GM21381 (cell line): ENCODE measurements around the gene PLA2G4F.

ENCODE experiments used
- ATAC-seq: cut with Tn5 transposase; IDR thresholded peaks from one replicate; pipeline ENCODE4 v1.9.1; 2021; ENCODE audit warnings: mild to moderate bottlenecking, moderate library complexity; ENCODE audit not compliant: unreplicated experiment

PLA2G4F gene

DNA sequence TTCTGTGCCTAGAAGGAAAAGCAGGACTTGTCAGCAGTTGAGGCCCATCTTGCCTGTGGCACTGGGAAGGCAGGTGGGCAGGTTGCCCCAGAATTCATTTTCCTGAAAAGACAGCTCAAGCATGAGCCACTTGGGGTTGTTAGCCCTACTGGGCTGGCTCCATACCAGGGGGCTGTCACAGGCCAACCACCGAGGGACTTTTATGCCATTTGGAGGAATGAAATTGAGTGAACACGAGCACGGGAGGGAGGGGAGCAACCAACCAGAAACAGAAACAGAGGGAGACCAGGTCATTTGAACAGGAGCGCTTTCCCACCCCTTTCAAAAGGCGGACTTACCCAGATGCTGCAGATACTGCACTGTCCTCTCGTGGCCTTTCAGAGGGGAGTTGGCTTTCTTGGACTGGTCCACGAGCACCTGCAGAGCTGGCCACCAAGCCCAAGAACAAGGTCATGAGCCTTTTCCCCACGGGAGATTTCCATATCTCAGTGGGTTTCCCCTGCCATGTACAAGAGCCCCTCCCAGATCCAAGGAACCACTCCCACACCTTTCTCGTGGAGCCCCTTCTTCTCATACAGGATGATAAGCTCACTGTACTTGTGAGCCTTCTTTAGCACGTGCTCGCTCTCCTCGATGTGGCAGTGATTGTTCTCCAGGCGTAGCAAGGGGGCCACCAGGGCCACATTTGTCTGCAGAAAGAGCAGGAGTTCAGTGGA lies 9.9 kb upstream of the PLA2G4F start:
- no peak for ATAC-seq

GRCh38 chr15:42165106-42165505 lies 8.7 kb upstream of the PLA2G4F start:
- no peak for ATAC-seq

DNA sequence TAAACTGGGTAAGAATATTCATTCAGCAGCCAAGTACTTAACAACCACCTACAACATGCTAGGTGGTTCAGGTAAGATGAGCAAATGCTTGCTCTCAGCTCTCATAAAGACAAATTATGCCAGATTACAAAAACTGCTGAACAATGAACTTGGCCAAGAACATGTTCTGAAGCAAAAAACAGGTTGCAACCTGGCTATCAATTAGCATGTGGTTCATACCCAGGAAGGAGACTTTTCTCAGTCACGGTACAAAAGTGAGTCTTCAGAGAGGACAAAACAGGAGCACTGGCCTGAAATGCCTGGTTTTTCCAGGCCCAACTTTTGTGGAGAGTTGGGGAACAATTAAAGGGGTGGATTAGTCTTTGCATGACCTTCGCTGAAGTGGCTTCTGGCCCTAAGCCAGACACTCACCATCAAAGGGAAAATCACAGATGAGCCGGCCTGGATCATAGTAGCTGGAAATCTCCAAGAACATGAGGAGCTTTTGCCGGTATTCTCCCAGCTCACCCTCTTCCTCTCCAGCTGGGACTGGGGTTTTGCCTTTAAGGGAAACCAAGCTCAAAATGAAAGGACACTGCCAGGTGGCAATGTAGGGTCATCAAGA lies 7.6 kb upstream of the PLA2G4F start:
- ATAC-seq: no peak

DNA sequence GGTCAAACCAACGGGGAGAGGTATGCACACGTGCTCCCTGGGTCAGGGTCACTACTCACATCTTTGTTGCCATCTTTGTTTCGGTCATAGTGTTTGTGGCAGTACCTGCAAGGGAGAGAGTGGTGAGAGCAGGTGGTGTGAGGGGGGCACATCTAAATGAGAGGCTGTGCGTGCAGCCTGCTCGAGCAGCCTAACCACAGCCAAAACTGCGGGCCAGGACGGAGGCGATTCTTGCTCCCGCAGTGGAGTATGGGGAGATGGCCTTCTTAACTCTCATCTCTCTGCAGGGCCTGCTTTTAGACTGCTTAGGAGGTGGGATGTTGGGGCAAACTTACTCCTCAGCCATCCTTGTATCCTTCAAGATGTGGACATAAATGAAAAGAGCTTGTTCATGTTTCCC lies 6.9 kb upstream of the PLA2G4F start:
- no peak for ATAC-seq

GRCh38 chr15:42160136-42160535 lies 3.7 kb upstream of the PLA2G4F start:
- no peak for ATAC-seq

- no peak for ATAC-seq
Observed at GRCh38 chr15:42159381-42160015, 3.1 kb upstream of the PLA2G4F start.

DNA sequence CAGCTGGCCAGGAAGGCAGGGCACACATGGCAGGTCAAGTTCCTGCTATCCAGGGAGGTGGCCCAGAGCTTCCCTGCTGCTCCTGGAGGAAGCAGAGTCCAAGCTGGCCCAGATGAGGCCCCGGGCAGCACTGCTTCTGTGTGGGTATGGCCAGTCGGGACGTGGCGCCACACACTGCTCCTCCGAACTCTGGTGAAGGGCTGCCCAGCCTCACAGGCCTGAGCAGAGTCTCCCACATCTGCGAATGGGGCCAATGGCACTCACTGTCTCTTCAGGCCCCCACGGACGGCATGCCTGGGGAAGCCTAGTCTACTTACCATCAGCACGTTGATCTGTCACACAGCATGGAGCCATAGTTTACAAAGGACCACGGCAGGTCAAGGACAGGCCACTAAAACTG lies 2.5 kb upstream of the PLA2G4F start:
- ATAC-seq: no peak

- ATAC-seq: no peak
Observed at GRCh38 chr15:42157981-42158765, 1.7 kb upstream of the PLA2G4F start.

GRCh38 chr15:42157381-42157780 lies 945 bp upstream of the PLA2G4F start:
- no peak for ATAC-seq

- no peak for ATAC-seq
Observed at GRCh38 chr15:42155546-42156242, 742 bp downstream of the PLA2G4F start.

DNA sequence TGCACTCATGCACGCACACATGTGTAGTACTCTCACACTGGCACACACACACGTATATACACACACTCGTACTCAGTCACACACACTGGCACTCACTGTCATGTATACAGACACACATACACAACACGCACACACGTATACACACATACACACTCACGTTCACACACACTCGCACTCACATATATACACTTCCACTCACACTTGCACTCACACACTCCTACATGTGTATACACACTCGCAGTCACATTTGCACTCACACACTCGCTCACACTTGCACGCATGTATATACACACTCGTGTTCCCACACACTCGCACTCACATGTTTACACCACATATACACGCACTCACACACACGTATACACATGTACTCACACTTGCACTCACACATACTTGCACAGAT lies 1.5 kb downstream of the PLA2G4F start:
- ATAC-seq: no peak

DNA sequence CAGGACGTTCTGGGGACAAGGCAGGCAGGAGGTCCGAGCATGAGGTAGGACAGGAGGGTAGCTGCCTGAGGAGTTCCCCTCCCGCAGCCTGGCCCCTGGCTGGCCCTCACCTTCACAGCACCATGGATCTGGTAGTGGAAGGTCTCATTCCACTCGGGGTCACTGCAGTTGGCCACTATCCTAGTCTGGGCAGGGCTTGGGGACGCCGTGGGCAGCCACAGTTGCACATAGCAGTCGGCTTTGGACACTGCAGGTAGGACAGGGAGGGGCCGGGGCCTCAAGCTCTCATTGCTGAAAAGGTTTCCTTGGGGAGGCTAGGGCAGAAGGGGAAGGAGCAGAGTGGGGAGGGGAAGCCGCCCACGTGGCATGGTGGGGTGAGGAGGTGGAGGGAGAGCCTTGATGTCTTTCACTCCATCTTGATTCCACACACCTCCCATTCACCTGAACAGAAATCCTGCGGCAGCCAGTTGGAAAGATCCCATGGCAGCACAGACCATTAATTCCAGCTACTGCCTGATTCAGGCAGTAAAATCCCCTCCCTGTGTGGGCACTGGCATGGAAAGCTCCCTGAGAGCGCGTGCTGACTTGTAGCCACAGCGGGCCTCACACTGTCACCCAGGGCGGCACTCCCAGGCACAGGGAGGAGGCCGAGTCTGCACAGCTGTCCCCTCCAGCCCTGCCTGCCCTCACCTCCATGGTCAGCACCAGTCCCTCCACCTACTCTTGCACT lies 2.1 kb downstream of the PLA2G4F start:
- no peak for ATAC-seq

- no peak for ATAC-seq
Observed at GRCh38 chr15:42153874-42154211, 2.6 kb downstream of the PLA2G4F start.

GRCh38 chr15:42152921-42153698 lies 3.3 kb downstream of the PLA2G4F start:
- no peak for ATAC-seq

GRCh38 chr15:42152196-42152920 lies 4.1 kb downstream of the PLA2G4F start:
- no peak for ATAC-seq

- ATAC-seq: no peak
Observed at GRCh38 chr15:42151736-42152135, 4.7 kb downstream of the PLA2G4F start.

DNA sequence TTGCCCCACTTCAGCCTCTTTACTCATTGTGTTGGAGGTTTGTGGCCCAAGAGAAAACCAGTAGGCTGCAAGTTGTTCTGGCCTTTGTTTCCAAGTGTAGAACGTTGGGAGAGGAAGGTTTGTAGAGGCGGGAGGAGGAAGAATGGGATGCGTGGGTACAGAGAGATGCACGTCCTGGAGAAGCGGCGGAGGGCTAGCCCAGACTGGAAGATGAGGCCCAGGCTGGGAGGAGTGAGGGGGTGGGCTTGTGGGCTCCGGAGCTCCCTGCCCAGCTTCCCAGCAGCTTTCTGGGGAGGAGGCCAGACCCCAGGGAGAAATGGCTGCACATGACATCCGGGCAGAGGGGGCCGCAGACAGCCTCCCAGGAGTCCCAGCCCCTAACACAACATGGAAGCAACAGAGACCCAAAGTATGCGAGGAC lies 5.3 kb downstream of the PLA2G4F start:
- ATAC-seq: no peak

GRCh38 chr15:42150219-42150970 lies 6.0 kb downstream of the PLA2G4F start:
- ATAC-seq: no peak
